HCT116 (cell line): ENCODE results near the gene DCTN5.

Experiments
- CEBPB ChIP-seq: IDR thresholded peaks from 2 replicates; pipeline ENCODE4 v1.6.1; 2012; ENCODE audit warnings: low read depth
- ELF1 ChIP-seq: IDR thresholded peaks from 2 replicates; pipeline ENCODE4 v1.6.1; 2012; ENCODE audit warnings: low read depth, borderline replicate concordance
- EZH2 ChIP-seq: fragments of 200-600 bp; sonication (generic); IDR thresholded peaks from 2 replicates; pipeline ENCODE4 v1.6.1; 2017; ENCODE audit warnings: antibody characterized with exemption, mixed run types
- EZH2phosphoT487 ChIP-seq: fragments of 200-600 bp; IDR thresholded peaks from 2 replicates; pipeline ENCODE4 v1.6.1; 2018; ENCODE audit warnings: antibody characterized with exemption, borderline replicate concordance
- POLR2A ChIP-seq: IDR thresholded peaks from 2 replicates; pipeline ENCODE4 v1.7.0; 2011; ENCODE audit warnings: borderline replicate concordance; ENCODE audit not compliant: insufficient read depth, insufficient read length; ENCODE audit errors: extremely low read depth
- POLR2AphosphoS5 ChIP-seq: IDR thresholded peaks from 2 replicates; pipeline ENCODE4 v1.6.1; 2011; ENCODE audit warnings: mild to moderate bottlenecking, low read depth, low read length, moderate library complexity
- RAD21 ChIP-seq: IDR thresholded peaks from 2 replicates; pipeline ENCODE4 v1.6.1; 2012; ENCODE audit warnings: low read depth, mild to moderate bottlenecking
- SIN3A ChIP-seq: IDR thresholded peaks from 2 replicates; pipeline ENCODE4 v1.6.1; 2012; ENCODE audit warnings: low read depth
- SP1 ChIP-seq: IDR thresholded peaks from 2 replicates; pipeline ENCODE4 v1.6.1; 2012; ENCODE audit warnings: low read depth
- YY1 ChIP-seq: IDR thresholded peaks from 2 replicates; pipeline ENCODE4 v1.6.1; 2011; ENCODE audit warnings: low read length, low read depth, moderate library complexity, mild to moderate bottlenecking; ENCODE audit not compliant: insufficient replicate concordance; ENCODE audit errors: extremely low read depth
- ZFX ChIP-seq: fragments of 450-650 bp; IDR thresholded peaks from 2 replicates; pipeline ENCODE4 v1.6.1; 2017
- TF ChIP-seq, protein P1 (sequence below), 3 experiments: fragments of 200-600 bp in 1 of 3; sonication (generic) in 1 of 3; IDR thresholded peaks in 2 of 3; conservative IDR thresholded peaks in 1 of 3; 2 replicates each; pipeline ENCODE4 v1.5.1; 2012 to 2017; ENCODE audit warnings: low read depth in 2 of 3, low read length in 2 of 3, antibody characterized with exemption in 1 of 3, borderline replicate concordance in 1 of 3, control low read depth in 1 of 3, mild to moderate bottlenecking in 1 of 3, mixed read lengths in 1 of 3, mixed run types in 1 of 3, moderate library complexity in 1 of 3; ENCODE audit not compliant: insufficient read depth in 1 of 3
- TF ChIP-seq, protein P2 (sequence below): IDR thresholded peaks from 2 replicates; pipeline ENCODE4 v1.6.1; 2012
- TF ChIP-seq, protein P3 (sequence below): IDR thresholded peaks from 2 replicates; pipeline ENCODE4 v1.6.1; 2012; ENCODE audit warnings: low read depth

DNA sequence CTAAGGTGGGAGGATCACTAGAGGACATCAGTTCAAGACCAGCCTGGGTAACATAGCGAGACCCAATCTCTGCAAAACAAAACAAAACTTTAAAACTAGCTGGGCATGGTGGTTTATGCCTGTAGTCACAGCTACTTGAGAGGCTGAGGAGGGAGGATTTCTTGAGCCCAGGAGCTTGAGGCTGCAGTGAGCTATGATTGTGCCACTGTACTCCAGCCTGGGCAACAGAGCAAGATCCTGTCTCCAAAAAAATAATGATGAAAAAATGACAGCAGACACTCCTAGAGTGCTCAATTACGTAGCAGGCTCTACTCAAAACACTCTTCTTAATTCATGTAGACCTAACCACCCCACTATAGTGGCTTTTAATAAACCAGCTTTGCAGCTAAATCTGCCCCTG lies 58.8 kb downstream of the DCTN5 start:
- TF ChIP-seq, protein P1, sequence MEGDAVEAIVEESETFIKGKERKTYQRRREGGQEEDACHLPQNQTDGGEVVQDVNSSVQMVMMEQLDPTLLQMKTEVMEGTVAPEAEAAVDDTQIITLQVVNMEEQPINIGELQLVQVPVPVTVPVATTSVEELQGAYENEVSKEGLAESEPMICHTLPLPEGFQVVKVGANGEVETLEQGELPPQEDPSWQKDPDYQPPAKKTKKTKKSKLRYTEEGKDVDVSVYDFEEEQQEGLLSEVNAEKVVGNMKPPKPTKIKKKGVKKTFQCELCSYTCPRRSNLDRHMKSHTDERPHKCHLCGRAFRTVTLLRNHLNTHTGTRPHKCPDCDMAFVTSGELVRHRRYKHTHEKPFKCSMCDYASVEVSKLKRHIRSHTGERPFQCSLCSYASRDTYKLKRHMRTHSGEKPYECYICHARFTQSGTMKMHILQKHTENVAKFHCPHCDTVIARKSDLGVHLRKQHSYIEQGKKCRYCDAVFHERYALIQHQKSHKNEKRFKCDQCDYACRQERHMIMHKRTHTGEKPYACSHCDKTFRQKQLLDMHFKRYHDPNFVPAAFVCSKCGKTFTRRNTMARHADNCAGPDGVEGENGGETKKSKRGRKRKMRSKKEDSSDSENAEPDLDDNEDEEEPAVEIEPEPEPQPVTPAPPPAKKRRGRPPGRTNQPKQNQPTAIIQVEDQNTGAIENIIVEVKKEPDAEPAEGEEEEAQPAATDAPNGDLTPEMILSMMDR (IDR thresholded peaks at IDR 0.05 in 2 of 3, conservative IDR thresholded peaks at IDR 0.05 in 1 of 3; ENCODE audit: borderline replicate concordance in 1 of 3, insufficient read depth in 1 of 3, low read depth in 2 of 3, low read length in 2 of 3) = no peak
- no peak for TF ChIP-seq CEBPB
- no peak for TF ChIP-seq EZH2phosphoT487
- no peak for TF ChIP-seq YY1
- TF ChIP-seq SP1 = no peak
- TF ChIP-seq, protein P2, sequence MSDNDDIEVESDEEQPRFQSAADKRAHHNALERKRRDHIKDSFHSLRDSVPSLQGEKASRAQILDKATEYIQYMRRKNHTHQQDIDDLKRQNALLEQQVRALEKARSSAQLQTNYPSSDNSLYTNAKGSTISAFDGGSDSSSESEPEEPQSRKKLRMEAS = no peak
- no peak for TF ChIP-seq POLR2AphosphoS5
- TF ChIP-seq, protein P3, sequence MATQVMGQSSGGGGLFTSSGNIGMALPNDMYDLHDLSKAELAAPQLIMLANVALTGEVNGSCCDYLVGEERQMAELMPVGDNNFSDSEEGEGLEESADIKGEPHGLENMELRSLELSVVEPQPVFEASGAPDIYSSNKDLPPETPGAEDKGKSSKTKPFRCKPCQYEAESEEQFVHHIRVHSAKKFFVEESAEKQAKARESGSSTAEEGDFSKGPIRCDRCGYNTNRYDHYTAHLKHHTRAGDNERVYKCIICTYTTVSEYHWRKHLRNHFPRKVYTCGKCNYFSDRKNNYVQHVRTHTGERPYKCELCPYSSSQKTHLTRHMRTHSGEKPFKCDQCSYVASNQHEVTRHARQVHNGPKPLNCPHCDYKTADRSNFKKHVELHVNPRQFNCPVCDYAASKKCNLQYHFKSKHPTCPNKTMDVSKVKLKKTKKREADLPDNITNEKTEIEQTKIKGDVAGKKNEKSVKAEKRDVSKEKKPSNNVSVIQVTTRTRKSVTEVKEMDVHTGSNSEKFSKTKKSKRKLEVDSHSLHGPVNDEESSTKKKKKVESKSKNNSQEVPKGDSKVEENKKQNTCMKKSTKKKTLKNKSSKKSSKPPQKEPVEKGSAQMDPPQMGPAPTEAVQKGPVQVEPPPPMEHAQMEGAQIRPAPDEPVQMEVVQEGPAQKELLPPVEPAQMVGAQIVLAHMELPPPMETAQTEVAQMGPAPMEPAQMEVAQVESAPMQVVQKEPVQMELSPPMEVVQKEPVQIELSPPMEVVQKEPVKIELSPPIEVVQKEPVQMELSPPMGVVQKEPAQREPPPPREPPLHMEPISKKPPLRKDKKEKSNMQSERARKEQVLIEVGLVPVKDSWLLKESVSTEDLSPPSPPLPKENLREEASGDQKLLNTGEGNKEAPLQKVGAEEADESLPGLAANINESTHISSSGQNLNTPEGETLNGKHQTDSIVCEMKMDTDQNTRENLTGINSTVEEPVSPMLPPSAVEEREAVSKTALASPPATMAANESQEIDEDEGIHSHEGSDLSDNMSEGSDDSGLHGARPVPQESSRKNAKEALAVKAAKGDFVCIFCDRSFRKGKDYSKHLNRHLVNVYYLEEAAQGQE = no peak
- no peak for TF ChIP-seq POLR2A
- TF ChIP-seq EZH2 = no peak
- no peak for TF ChIP-seq SIN3A
- TF ChIP-seq ZFX = no peak
- no peak for TF ChIP-seq RAD21
- no peak for TF ChIP-seq ELF1
